Activated gamma-delta T cell treated with Interleukin-2 at 50 U/mL for 16 hours (primary cell): Measurements from ENCODE around the gene ANKLE1.

Source experiments
- DNase-seq: peaks from one replicate; pipeline ENCODE4 v3.0.0-alpha.2; 2020

The ANKLE1 gene

GRCh38 chr19:17309198-17309964 lies 27.7 kb downstream of the ANKLE1 start, which contains the start of gene DDA1:
DDA1 (plus strand) TSS chr19:17309563; CDS start chr19:17309655, 92 bp downstream.
- peak; percentile 99 for DNase-seq

GRCh38 chr19:17309965-17310461 lies 28.3 kb downstream of the ANKLE1 start:
- DNase-seq = no peak

- no peak for DNase-seq
These were observed 29.9 kb downstream of the ANKLE1 start for GRCh38 chr19:17311455-17312188.

- DNase-seq = no peak
These were observed 30.8 kb downstream of the ANKLE1 start for GRCh38 chr19:17312189-17313113.

GRCh38 chr19:17314007-17314593 lies 32.4 kb downstream of the ANKLE1 start:
- no peak for DNase-seq

GRCh38 chr19:17318966-17319365 lies 37.3 kb downstream of the ANKLE1 start:
- DNase-seq = no peak

- no peak for DNase-seq
These were observed 38.0 kb downstream of the ANKLE1 start for GRCh38 chr19:17319473-17320238.

- no peak for DNase-seq
These were observed 38.7 kb downstream of the ANKLE1 start for GRCh38 chr19:17320435-17320834.

GRCh38 chr19:17321655-17322489 lies 40.2 kb downstream of the ANKLE1 start:
- no peak for DNase-seq

- DNase-seq = no peak
These were observed 41.2 kb downstream of the ANKLE1 start for GRCh38 chr19:17322854-17323253.

GRCh38 chr19:17323300-17323963 lies 41.7 kb downstream of the ANKLE1 start:
- DNase-seq = no peak

- no peak for DNase-seq
These were observed 42.2 kb downstream of the ANKLE1 start for GRCh38 chr19:17323964-17324332.

- no peak for DNase-seq
These were observed 42.8 kb downstream of the ANKLE1 start for GRCh38 chr19:17324357-17325114.

- no peak for DNase-seq
These were observed 43.4 kb downstream of the ANKLE1 start for GRCh38 chr19:17325133-17325532.

- no peak for DNase-seq
These were observed 44.3 kb downstream of the ANKLE1 start for GRCh38 chr19:17325881-17326594.

GRCh38 chr19:17326595-17326966 lies 44.9 kb downstream of the ANKLE1 start:
- no peak for DNase-seq

- no peak for DNase-seq
These were observed 45.5 kb downstream of the ANKLE1 start for GRCh38 chr19:17327068-17327653.
